Panc1 (cell line): ENCODE data around the gene BCAM. TPM values are rescaled to one million over a fixed set of nuclear protein-coding genes. Genes with fewer than 3 reads are reported as not detected.

Source experiments
- ATAC-seq: fragments of 200-7000 bp; cut with Tn5 transposase; 2 replicates; pipeline ENCODE4 v1.9.1; 2020; ENCODE audit warnings: mild to moderate bottlenecking, moderate library complexity
- BruUV-seq: library from RNA; stranded (reverse); fragments of 400-500 nt; replicated peaks from 2 replicates; lab custom pipeline; 2021; lab: Mats Ljungman, UMichigan
- CTCF ChIA-PET: fragments of 300-600 bp; sonication (Branson Sonifier 250); formaldehyde crosslinking; loops from one replicate; lab custom pipeline; 2022; ENCODE audit warnings: antibody characterized with exemption; lab: Charles Lee
- POLR2A ChIA-PET: fragments of 300-600 bp; sonication (Branson Sonifier 250); formaldehyde crosslinking; loops from one replicate; lab custom pipeline; 2022; ENCODE audit warnings: antibody characterized with exemption; lab: Charles Lee
- DNase-seq: peaks from one replicate; pipeline ENCODE4 v3.0.0-alpha.2; 2010; ENCODE audit warnings: low read depth, low spot score
- H3K27ac ChIP-seq: 2 replicates; pipeline ENCODE4 v1.5.1; 2011; ENCODE audit warnings: mild to moderate bottlenecking, low read length, inconsistent platforms
- H3K27me3 ChIP-seq: fragments of 200-500 bp; sonication (Bioruptor generic); 2 replicates; pipeline ENCODE4 v1.6.0; 2014; ENCODE audit warnings: low read length, inconsistent platforms; ENCODE audit not compliant: control insufficient read depth, insufficient read depth
- H3K36me3 ChIP-seq: fragments of 200-500 bp; sonication (Bioruptor generic); 2 replicates; pipeline ENCODE4 v1.5.1; 2014; ENCODE audit warnings: inconsistent platforms, mild to moderate bottlenecking, low read length, moderate library complexity; ENCODE audit not compliant: control insufficient read depth, insufficient read depth
- H3K4me1 ChIP-seq: 2 replicates; pipeline ENCODE4 v1.5.1; 2011; ENCODE audit warnings: inconsistent platforms, mild to moderate bottlenecking, low read length, moderate library complexity; ENCODE audit not compliant: control insufficient read depth, insufficient read depth
- H3K4me3 ChIP-seq, 2 experiments: 2 replicates each; pipeline ENCODE4 v1.5.1; 2011 to 2012; ENCODE audit warnings: low read depth in 2 of 2, low read length in 2 of 2, mild to moderate bottlenecking in 2 of 2, inconsistent platforms in 1 of 2, moderate library complexity in 1 of 2
- H3K9me3 ChIP-seq: fragments of 200-500 bp; sonication (Bioruptor generic); 2 replicates; pipeline ENCODE4 v1.5.1; 2014; ENCODE audit warnings: low read depth, mild to moderate bottlenecking, inconsistent platforms, low read length, moderate library complexity; ENCODE audit not compliant: control insufficient read depth, insufficient read depth
- POLR2AphosphoS5 ChIP-seq: IDR thresholded peaks from 2 replicates; pipeline ENCODE4 v1.6.1; 2012; ENCODE audit warnings: mild to moderate bottlenecking, low read depth, low read length, moderate library complexity
- SIN3A ChIP-seq: IDR thresholded peaks from 2 replicates; pipeline ENCODE4 v1.6.1; 2012; ENCODE audit warnings: low read depth, mild to moderate bottlenecking, low read length, moderate library complexity, borderline replicate concordance; ENCODE audit not compliant: insufficient read depth
- TCF7L2 ChIP-seq: IDR thresholded peaks from 2 replicates; pipeline ENCODE4 v1.6.1; 2011; ENCODE audit warnings: mild to moderate bottlenecking, low read depth, low read length, inconsistent platforms
- in situ Hi-C: cut with HindIII; loops from 2 replicates; pipeline ENCODE4 v1.10.0; 2016; ENCODE audit warnings: low sequenced_read_pairs, low pct_unique_long_range_greater_than_20kb
- intact Hi-C: fragments of 100-400 bp; cut with micrococcal nuclease; formaldehyde crosslinking; loops from one replicate; pipeline ENCODE4 v1.10.0; 2022; ENCODE audit not compliant: unreplicated experiment
- total RNA-seq: library from RNA; stranded (reverse); gene quantifications from one replicate; pipeline ENCODE4 v1.2.1, GENCODE V29; 2021; ENCODE audit not compliant: unreplicated experiment
- TF ChIP-seq, protein P1 (sequence below), 2 experiments: IDR thresholded peaks; 2 replicates each; pipeline ENCODE4 v1.6.1; 2011 to 2012; ENCODE audit warnings: low read depth in 2 of 2, control low read depth in 1 of 2, low read length in 1 of 2, mild to moderate bottlenecking in 1 of 2, moderate library complexity in 1 of 2; ENCODE audit not compliant: insufficient read depth in 1 of 2
- TF ChIP-seq, protein P2 (sequence below): fragments of 450-650 bp; IDR thresholded peaks from 2 replicates; pipeline ENCODE4 v1.5.1; 2017; ENCODE audit warnings: mild to moderate bottlenecking

BCAM gene
- total RNA-seq, 1 experiment from 2014 or later, result 21.5 TPM

DNA sequence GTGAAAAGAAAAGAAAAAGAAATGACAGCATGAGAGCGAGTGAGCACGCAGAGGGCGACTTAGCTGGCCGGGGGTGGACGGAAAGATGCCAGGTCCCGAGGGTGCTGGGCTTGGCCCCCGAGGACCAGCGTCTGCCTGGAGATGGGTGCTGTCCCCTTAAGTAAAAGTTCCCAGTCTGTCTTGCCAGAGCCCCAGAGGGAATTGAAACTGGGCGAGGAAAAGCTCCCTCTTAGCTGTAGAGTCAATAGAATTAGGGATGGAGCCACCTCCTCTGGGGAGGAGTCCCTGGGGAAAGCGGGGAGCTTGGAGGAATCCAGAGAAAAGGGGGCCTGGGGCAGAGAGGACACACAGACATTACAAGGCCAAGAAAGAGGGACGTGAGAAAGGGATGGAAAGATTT lies 13.3 kb downstream of the BCAM start:
- no peak for DNase-seq
- Histone ChIP-seq H3K36me3 (no peaks in the 10 kb centered on the region), H3K4me1 (no peaks in the 10 kb centered on the region), H3K27ac (no peak overlapping the region), H3K9me3 (no peaks in the 10 kb centered on the region), H3K4me3 (no peak overlapping the region), H3K27me3 (no peaks in the 10 kb centered on the region)
- TF ChIP-seq, protein P1, sequence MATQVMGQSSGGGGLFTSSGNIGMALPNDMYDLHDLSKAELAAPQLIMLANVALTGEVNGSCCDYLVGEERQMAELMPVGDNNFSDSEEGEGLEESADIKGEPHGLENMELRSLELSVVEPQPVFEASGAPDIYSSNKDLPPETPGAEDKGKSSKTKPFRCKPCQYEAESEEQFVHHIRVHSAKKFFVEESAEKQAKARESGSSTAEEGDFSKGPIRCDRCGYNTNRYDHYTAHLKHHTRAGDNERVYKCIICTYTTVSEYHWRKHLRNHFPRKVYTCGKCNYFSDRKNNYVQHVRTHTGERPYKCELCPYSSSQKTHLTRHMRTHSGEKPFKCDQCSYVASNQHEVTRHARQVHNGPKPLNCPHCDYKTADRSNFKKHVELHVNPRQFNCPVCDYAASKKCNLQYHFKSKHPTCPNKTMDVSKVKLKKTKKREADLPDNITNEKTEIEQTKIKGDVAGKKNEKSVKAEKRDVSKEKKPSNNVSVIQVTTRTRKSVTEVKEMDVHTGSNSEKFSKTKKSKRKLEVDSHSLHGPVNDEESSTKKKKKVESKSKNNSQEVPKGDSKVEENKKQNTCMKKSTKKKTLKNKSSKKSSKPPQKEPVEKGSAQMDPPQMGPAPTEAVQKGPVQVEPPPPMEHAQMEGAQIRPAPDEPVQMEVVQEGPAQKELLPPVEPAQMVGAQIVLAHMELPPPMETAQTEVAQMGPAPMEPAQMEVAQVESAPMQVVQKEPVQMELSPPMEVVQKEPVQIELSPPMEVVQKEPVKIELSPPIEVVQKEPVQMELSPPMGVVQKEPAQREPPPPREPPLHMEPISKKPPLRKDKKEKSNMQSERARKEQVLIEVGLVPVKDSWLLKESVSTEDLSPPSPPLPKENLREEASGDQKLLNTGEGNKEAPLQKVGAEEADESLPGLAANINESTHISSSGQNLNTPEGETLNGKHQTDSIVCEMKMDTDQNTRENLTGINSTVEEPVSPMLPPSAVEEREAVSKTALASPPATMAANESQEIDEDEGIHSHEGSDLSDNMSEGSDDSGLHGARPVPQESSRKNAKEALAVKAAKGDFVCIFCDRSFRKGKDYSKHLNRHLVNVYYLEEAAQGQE (IDR thresholded peaks at IDR 0.05; ENCODE audit: insufficient read depth in 1 of 2, low read depth in 2 of 2, low read length in 1 of 2), result no peak
- TF ChIP-seq SIN3A, result no peak
- TF ChIP-seq, protein P2, sequence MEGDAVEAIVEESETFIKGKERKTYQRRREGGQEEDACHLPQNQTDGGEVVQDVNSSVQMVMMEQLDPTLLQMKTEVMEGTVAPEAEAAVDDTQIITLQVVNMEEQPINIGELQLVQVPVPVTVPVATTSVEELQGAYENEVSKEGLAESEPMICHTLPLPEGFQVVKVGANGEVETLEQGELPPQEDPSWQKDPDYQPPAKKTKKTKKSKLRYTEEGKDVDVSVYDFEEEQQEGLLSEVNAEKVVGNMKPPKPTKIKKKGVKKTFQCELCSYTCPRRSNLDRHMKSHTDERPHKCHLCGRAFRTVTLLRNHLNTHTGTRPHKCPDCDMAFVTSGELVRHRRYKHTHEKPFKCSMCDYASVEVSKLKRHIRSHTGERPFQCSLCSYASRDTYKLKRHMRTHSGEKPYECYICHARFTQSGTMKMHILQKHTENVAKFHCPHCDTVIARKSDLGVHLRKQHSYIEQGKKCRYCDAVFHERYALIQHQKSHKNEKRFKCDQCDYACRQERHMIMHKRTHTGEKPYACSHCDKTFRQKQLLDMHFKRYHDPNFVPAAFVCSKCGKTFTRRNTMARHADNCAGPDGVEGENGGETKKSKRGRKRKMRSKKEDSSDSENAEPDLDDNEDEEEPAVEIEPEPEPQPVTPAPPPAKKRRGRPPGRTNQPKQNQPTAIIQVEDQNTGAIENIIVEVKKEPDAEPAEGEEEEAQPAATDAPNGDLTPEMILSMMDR, result no peak
- TF ChIP-seq POLR2AphosphoS5, result no peak
- no peak for TF ChIP-seq TCF7L2
- CTCF ChIA-PET, result interaction anchor here (1.0 kb wide), 1 partner anchor 40 kb away, joined by 3 read pairs; no protein-coding TSS in a partner anchor
- no peak for ATAC-seq
- no TSS peak for BruUV-seq
- POLR2A ChIA-PET, result no interaction called here
- intact Hi-C loops, result no loop called here
- in situ Hi-C loops, result no loop called here

DNA sequence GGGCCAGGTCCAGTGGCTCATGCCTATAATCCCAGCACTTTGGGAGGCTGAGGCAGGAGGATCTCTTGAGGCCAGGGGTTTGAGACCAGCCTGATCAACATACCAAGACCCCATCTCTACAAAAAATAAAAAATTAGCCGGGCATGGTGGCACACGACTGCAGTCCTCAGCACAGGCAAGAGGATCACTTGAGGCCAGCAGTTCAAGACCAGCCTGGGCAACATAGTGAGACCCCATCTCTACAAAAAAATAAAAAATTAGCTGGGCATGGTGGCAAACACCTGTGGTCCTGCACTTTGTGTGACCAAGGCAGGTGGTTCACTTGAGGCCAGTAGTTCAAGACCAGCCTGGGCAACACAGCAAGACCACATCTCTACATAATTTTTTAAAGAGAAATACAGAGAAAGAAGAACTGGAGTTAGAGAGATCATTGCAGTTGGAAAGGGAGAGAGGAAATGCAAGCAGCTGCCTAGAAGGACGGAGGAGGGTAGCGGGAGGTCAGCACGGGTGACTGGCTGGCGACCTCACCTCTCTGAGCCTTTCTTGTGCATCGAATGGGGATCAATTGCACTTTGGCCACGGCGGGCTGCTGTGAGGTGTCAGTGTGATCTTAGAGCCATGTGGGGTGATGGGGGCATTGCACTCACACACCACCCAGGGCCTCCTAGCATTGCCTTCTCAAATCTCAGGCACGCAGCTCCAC lies 13.9 kb downstream of the BCAM start:
- no peak for ATAC-seq

More for the DNA sequence above, 13.9 kb downstream of the BCAM start:
- TF ChIP-seq, protein P2, result no peak
- TF ChIP-seq TCF7L2 (no peak), POLR2AphosphoS5 (no peak), SIN3A (no peak)
- TF ChIP-seq, protein P1 (IDR thresholded peaks at IDR 0.05; ENCODE audit: insufficient read depth in 1 of 2, low read depth in 2 of 2, low read length in 1 of 2), result no peak
- H3K27me3 ChIP-seq, result no peaks in the 10 kb centered on the region
- ChIA-PET CTCF (interaction anchor here (1.0 kb wide), 1 partner anchor 41 kb away, joined by 3 read pairs; no protein-coding TSS in a partner anchor), POLR2A (no interaction called here)
- in situ Hi-C loops, result no loop called here
- BruUV-seq, result no TSS peak
- no peaks in the 10 kb centered on the region for H3K9me3 ChIP-seq
- H3K4me3 ChIP-seq, result no peak overlapping the region
- H3K36me3 ChIP-seq, result no peaks in the 10 kb centered on the region
- no peaks in the 10 kb centered on the region for H3K4me1 ChIP-seq
- no peak overlapping the region for H3K27ac ChIP-seq
- intact Hi-C loops, result no loop called here
- no peak for DNase-seq
